IMR-90 (cell line): Measurements from ENCODE around the gene CMTM1. TPM values are rescaled to one million over a fixed set of nuclear protein-coding genes. Genes with fewer than 3 reads are reported as not detected.

Source experiments
- ATAC-seq: fragments of 200-7000 bp; cut with Tn5 transposase; 2 replicates; pipeline ENCODE4 v1.9.1; 2020; ENCODE audit warnings: low read depth, mild to moderate bottlenecking, moderate library complexity
- BruUV-seq: library from RNA; stranded (reverse); fragments of 400-500 nt; replicated peaks from 2 replicates; lab custom pipeline; 2021; lab: Mats Ljungman, UMichigan
- CTCF ChIA-PET: fragments of 300-600 bp; formaldehyde crosslinking; extraction: SDS; loops from one replicate; lab custom pipeline; 2021; ENCODE audit warnings: antibody characterized with exemption; lab: Yijun Ruan, JAX
- POLR2A ChIA-PET: fragments of 300-600 bp; sonication (Branson Sonifier 250); formaldehyde crosslinking; loops from one replicate; lab custom pipeline; 2022; ENCODE audit warnings: antibody characterized with exemption; ENCODE audit not compliant: unreplicated experiment; lab: Charles Lee
- DNase-seq: peaks from one replicate; pipeline ENCODE4 v3.0.0; 2013
- H2AFZ ChIP-seq: replicated peaks from 2 replicates; pipeline ENCODE3; 2013; ENCODE audit warnings: low read length, mild to moderate bottlenecking; ENCODE audit not compliant: poor library complexity
- H2AK5ac ChIP-seq: 2 replicates; pipeline ENCODE4 v1.6.1; 2013; ENCODE audit warnings: low read depth, low read length, inconsistent platforms
- H2AK9ac ChIP-seq: replicated peaks from 2 replicates; pipeline ENCODE3; 2013; ENCODE audit warnings: mild to moderate bottlenecking, low read depth, low read length, moderate library complexity; ENCODE audit not compliant: poor library complexity
- H2BK120ac ChIP-seq: 2 replicates; pipeline ENCODE4 v1.6.1; 2013; ENCODE audit warnings: low read depth, low read length, inconsistent platforms
- H2BK15ac ChIP-seq: 3 replicates; pipeline ENCODE4 v1.6.1; 2013; ENCODE audit warnings: low read depth, low read length, inconsistent platforms
- H2BK20ac ChIP-seq: 2 replicates; pipeline ENCODE4 v1.6.1; 2013; ENCODE audit warnings: low read depth, mild to moderate bottlenecking, inconsistent platforms, low read length, moderate library complexity
- H2BK5ac ChIP-seq: 2 replicates; pipeline ENCODE4 v1.6.1; 2013; ENCODE audit warnings: mild to moderate bottlenecking, low read depth, low read length, inconsistent platforms; ENCODE audit not compliant: poor library complexity, severe bottlenecking
- H3K14ac ChIP-seq: replicated peaks from 2 replicates; pipeline ENCODE4 v1.6.1; 2013; ENCODE audit warnings: low read depth, low read length, inconsistent platforms
- H3K18ac ChIP-seq: 2 replicates; pipeline ENCODE4 v1.6.1; 2013; ENCODE audit warnings: low read depth, low read length, control low read depth
- H3K23ac ChIP-seq: 2 replicates; pipeline ENCODE4 v1.6.1; 2013; ENCODE audit warnings: low read depth, low read length, inconsistent platforms
- H3K27ac ChIP-seq: 2 replicates; pipeline ENCODE4 v1.5.1; 2013; ENCODE audit warnings: mild to moderate bottlenecking, control low read depth, low read length; ENCODE audit not compliant: insufficient read depth
- H3K27me3 ChIP-seq: 2 replicates; pipeline ENCODE4 v1.6.1; 2013; ENCODE audit warnings: low read length; ENCODE audit not compliant: control insufficient read depth, insufficient read depth
- H3K36me3 ChIP-seq: 2 replicates; pipeline ENCODE4 v1.6.1; 2013; ENCODE audit warnings: low read length, mixed read lengths; ENCODE audit not compliant: control insufficient read depth, insufficient read depth
- H3K4ac ChIP-seq: 2 replicates; pipeline ENCODE4 v1.6.1; 2013; ENCODE audit warnings: low read depth, low read length, inconsistent platforms
- H3K4me1 ChIP-seq: 2 replicates; pipeline ENCODE4 v1.6.1; 2013; ENCODE audit warnings: low read length, mixed read lengths; ENCODE audit not compliant: control insufficient read depth, insufficient read depth
- H3K4me2 ChIP-seq: 2 replicates; pipeline ENCODE4 v1.6.1; 2013; ENCODE audit warnings: low read depth, mild to moderate bottlenecking, control low read depth, low read length, moderate library complexity
- H3K4me3 ChIP-seq: 2 replicates; pipeline ENCODE4 v1.5.1; 2013; ENCODE audit warnings: low read depth, mild to moderate bottlenecking, control low read depth, low read length, moderate library complexity; ENCODE audit not compliant: insufficient read depth
- H3K56ac ChIP-seq: 2 replicates; pipeline ENCODE4 v1.6.1; 2013; ENCODE audit warnings: low read length, inconsistent platforms; ENCODE audit not compliant: insufficient read depth; ENCODE audit errors: extremely low read depth
- H3K79me1 ChIP-seq, 2 experiments: 2 replicates each; pipeline ENCODE4 v1.6.1; 2013; ENCODE audit warnings: low read length in 2 of 2, inconsistent platforms in 1 of 2, low read depth in 1 of 2
- H3K9ac ChIP-seq: 2 replicates; pipeline ENCODE4 v1.6.1; 2013; ENCODE audit warnings: low read depth, low read length, control low read depth
- H3K9me1 ChIP-seq: 2 replicates; pipeline ENCODE4 v1.6.1; 2013; ENCODE audit warnings: low read length, inconsistent platforms; ENCODE audit not compliant: insufficient read depth
- H3K9me3 ChIP-seq: 2 replicates; pipeline ENCODE4 v1.6.1; 2013; ENCODE audit warnings: low read length; ENCODE audit not compliant: control insufficient read depth, insufficient read depth
- H4K20me1 ChIP-seq: 2 replicates; pipeline ENCODE4 v1.6.1; 2013; ENCODE audit warnings: low read length, inconsistent platforms; ENCODE audit not compliant: insufficient read depth
- H4K5ac ChIP-seq: 2 replicates; pipeline ENCODE4 v1.6.1; 2013; ENCODE audit warnings: mild to moderate bottlenecking, low read depth, low read length, control low read depth
- H4K8ac ChIP-seq, 2 experiments: 2 replicates each; pipeline ENCODE4 v1.6.1; 2013; ENCODE audit warnings: low read depth in 2 of 2, low read length in 2 of 2, control low read depth in 1 of 2, inconsistent platforms in 1 of 2
- H4K91ac ChIP-seq: 2 replicates; pipeline ENCODE4 v1.6.1; 2013; ENCODE audit warnings: low read depth, low read length, inconsistent platforms; ENCODE audit not compliant: insufficient read depth
- FOS ChIP-seq: fragments of 150-350 bp; IDR thresholded peaks from 2 replicates; pipeline ENCODE4 v1.6.1; 2016; ENCODE audit warnings: low read depth, low read length
- SMC3 ChIP-seq: fragments of 150-350 bp; IDR thresholded peaks from 2 replicates; pipeline ENCODE4 v1.6.1; 2016; ENCODE audit warnings: low read depth, mild to moderate bottlenecking, antibody characterized with exemption, low read length, moderate library complexity
- USF2 ChIP-seq: fragments of 150-350 bp; IDR thresholded peaks from 2 replicates; pipeline ENCODE4 v1.6.1; 2017; ENCODE audit warnings: mild to moderate bottlenecking, antibody characterized with exemption, low read length, low read depth
- WGBS, 2 experiments: methylation state at CpG; one replicate each; pipeline versions ENCODE4 v1.1.5 to v1.1.7; 2013; ENCODE audit warnings: missing lambda C conversion rate in 2 of 2; ENCODE audit not compliant: insufficient read length in 1 of 2; ENCODE audit errors: extremely low coverage in 2 of 2; 5-methylcytosine and 5-hydroxymethylcytosine counted together
- dilution Hi-C: fragments of 300-500 bp; cut with HindIII; formaldehyde crosslinking; loops from one replicate; pipeline ENCODE4 v1.14.3; 2018; ENCODE audit warnings: low sequenced_read_pairs; ENCODE audit not compliant: unreplicated experiment
- in situ Hi-C: fragments of 300-500 bp; cut with MboI; formaldehyde crosslinking; loops from 3 replicates; pipeline ENCODE4 v1.14.3; 2019; ENCODE audit warnings: low sequenced_read_pairs, inconsistent platforms, mixed read lengths
- intact Hi-C: fragments of 100-400 bp; cut with micrococcal nuclease; formaldehyde crosslinking; loops from 2 replicates; pipeline ENCODE4 v1.10.0; 2022
- polyA plus RNA-seq, 3 experiments: library from polyadenylated mRNA; depleted of rRNA; stranded (reverse); fragments of >200 nt; gene quantifications; 2 replicates each; pipeline ENCODE4 v1.2.3, GENCODE V29; 2012; ENCODE audit warnings: low replicate concordance in 1 of 3
- total RNA-seq: library from RNA; depleted of rRNA; stranded (reverse); fragments of >200 nt; gene quantifications from 2 replicates; pipeline ENCODE4 v1.2.3, GENCODE V29; 2012

The CMTM1 gene
- total and polyA plus RNA-seq, 2 of the 4 experiments (the other 2 are of a cell fraction), result 0.54 to 2.1 TPM

- Histone ChIP-seq H3K27me3 (no peaks in the 10 kb centered on the region), H3K36me3 (peaks cover 36% of the 10 kb centered on the region), H2BK15ac (no peak overlapping the region), H2AK5ac (0 out of 2 replicates have a peak overlapping the region, but pooled peaks have one; percentile 39), H3K23ac (no peak overlapping the region), H3K27ac (no peak overlapping the region), H4K5ac (no peak overlapping the region), H3K9me3 (no peaks in the 10 kb centered on the region), H3K9me1 (peaks cover 26% of the 10 kb centered on the region), H4K20me1 (no peaks in the 10 kb centered on the region; the same call in 1 of the 2 replicates), H2BK20ac (no peak overlapping the region), H3K79me1 (peaks cover 3 to 17% of the 10 kb centered on the region in 2 experiments; a peak in 3 of 4 replicates), H2AK9ac (no peak overlapping the region), H2AFZ (no peak overlapping the region), H3K14ac (no peak overlapping the region), H3K4ac (no peak overlapping the region), H3K9ac (no peak overlapping the region), H2BK5ac (no peak overlapping the region), H4K91ac (no peak overlapping the region), H3K4me2 (no peak overlapping the region), H2BK120ac (no peak overlapping the region), H3K18ac (no peak overlapping the region), H3K56ac (no peak overlapping the region), H4K8ac (no peak overlapping the region), H3K4me1 (peaks cover 12% of the 10 kb centered on the region), H3K4me3 (no peak overlapping the region)
- BruUV-seq, result no TSS peak
- dilution Hi-C loops (no loop called here), intact Hi-C loops (no loop called here), in situ Hi-C loops (no loop called here)
- TF ChIP-seq FOS (no peak), USF2 (no peak), SMC3 (no peak)
- ChIA-PET POLR2A (no interaction called here), CTCF (no interaction called here)
- ATAC-seq (no peak), DNase-seq (no peak)
- WGBS, 2 experiments, result no CpG with 5 or more reads among the region's 6 CpGs
These were observed 41.6 kb upstream of the CMTM1 start for GRCh38 chr16:66524601-66525164.
